CD4-positive, alpha-beta T cell treated with Interleukin-2 at 100 ng/mL for 4 hours (primary cell): ENCODE measurements around the gene PRR11.
"Not testable (repeated sequence)": the region's sequence is repeated elsewhere in the genome, so short reads cannot be mapped to it uniquely, and the experiment has no call there.

Source experiments
- DNase-seq: peaks from one replicate; pipeline ENCODE4 v3.0.0-alpha.2; 2020; ENCODE audit warnings: low spot score

Gene PRR11

DNA sequence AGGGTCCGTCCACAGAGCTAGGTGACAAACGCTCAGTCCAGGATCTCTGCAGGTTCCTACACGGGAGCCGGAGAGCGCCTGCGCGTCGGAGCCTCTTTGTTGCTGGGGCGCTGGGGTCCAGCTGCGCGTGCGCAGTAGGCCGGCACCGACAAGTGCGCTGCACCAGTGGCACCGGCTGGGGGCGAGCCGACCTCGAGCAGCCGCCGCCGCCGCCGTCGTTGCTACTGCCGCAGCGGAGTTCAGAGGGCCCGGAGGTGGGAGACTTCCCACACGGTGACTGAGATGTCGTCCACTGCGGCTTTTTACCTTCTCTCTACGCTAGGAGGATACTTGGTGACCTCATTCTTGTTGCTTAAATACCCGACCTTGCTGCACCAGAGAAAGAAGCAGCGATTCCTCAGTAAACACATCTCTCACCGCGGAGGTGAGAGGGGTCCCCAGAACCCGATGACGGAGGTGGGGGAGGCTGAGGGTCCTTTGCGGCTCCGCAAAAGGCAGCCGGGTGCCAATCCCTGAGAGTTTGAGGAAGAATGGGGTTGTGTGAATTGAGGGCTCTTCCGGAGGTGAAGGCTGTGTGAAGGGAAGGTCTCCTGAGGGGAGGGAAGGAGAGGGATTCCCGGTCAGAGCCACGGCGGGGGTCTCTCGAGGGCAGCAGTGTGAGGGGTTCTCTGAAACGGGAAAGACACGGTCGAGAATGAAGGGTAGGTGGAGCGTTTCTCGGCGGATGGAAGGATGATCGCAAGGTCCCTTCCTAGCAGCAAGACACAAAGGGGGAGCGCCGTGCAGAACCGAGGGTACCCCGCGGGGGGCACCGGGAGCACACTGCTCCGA lies 65.0 kb downstream of the PRR11 start, which contains the start of gene GDPD1:
TSS of gene GDPD1 (plus strand) at position 184 of the 831 bp plus-strand sequence. CDS start at position 283, 99 bp downstream.
- peak; percentile 97 for DNase-seq

- no peak for DNase-seq
These were observed 65.8 kb downstream of the PRR11 start for GRCh38 chr17:59221159-59221847.

GRCh38 chr17:59223813-59224212 lies 68.3 kb downstream of the PRR11 start:
- DNase-seq = no peak

GRCh38 chr17:59228588-59228987 lies 73.0 kb downstream of the PRR11 start:
- DNase-seq = not testable (repeated sequence)

GRCh38 chr17:59230764-59231163 lies 75.2 kb downstream of the PRR11 start:
- no peak for DNase-seq

DNA sequence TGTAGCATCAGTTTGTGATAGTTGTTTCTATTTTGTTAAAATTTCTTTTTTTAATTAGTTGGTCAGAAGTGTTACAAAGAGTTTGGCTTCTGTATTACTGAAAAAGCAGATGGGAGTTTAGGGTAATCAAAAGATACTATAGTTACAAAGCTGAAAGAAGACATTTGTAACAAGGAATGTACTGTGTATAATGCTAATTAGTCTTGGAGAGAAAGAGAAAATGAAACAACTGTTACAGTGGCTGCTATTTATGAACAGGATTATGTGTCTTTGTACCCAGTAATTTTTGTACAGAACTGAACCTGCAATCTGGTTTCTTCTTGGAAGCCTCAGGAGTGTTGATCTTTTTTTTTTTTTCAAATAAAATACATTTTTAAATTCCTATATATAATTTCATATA lies 79.1 kb downstream of the PRR11 start:
- DNase-seq = no peak

- DNase-seq = no peak
These were observed 83.4 kb downstream of the PRR11 start for GRCh38 chr17:59238906-59239305.

DNA sequence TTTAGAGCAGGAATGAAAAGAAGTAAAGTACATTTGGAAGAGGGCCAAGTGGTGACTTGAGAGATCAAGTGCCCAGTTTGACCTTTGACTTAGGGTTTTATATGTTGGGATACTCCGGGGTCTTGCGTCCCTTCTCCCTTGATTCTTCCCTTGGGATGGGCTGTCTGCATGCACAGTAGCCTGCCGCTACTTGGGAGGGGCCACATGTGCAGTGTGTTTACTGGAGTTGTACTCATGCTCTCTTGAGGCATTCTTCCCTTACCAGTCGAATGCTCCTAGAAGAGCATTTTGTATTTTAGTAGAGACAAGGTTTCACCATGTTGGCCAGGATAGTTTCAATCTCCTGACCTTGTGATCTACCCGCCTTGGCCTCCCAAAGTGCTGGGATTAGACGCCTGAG lies 88.5 kb downstream of the PRR11 start:
- DNase-seq = no peak
